GM12878 (cell line): Measurements from ENCODE around the gene PACS2. TPM values are rescaled to one million over a fixed set of nuclear protein-coding genes. Genes with fewer than 3 reads are reported as not detected.

Experiments used
- BCL3 ChIP-seq: IDR thresholded peaks from 2 replicates; pipeline ENCODE4 v1.6.1; 2011; ENCODE audit warnings: borderline replicate concordance, low read depth, mild to moderate bottlenecking, moderate library complexity, low read length; ENCODE audit not compliant: insufficient read depth, poor library complexity, severe bottlenecking
- BCLAF1 ChIP-seq: fragments of 450-650 bp; IDR thresholded peaks from 2 replicates; pipeline ENCODE4 v1.6.1; 2017; ENCODE audit warnings: antibody characterized with exemption, mild to moderate bottlenecking, moderate library complexity
- CBFB ChIP-seq: IDR thresholded peaks from 2 replicates; pipeline ENCODE4 v1.6.1; 2016; ENCODE audit warnings: antibody characterized with exemption, low read depth
- CHD4 ChIP-seq: fragments of 200-600 bp; sonication (generic); IDR thresholded peaks from 2 replicates; pipeline ENCODE4 v1.6.1; 2016; ENCODE audit warnings: mild to moderate bottlenecking
- DPF2 ChIP-seq: fragments of 450-650 bp; IDR thresholded peaks from 2 replicates; pipeline ENCODE4 v1.6.1; 2017; ENCODE audit warnings: mild to moderate bottlenecking
- FOXK2 ChIP-seq: fragments of 450-650 bp; IDR thresholded peaks from 2 replicates; pipeline ENCODE4 v1.6.1; 2017; ENCODE audit warnings: mild to moderate bottlenecking, moderate library complexity
- MLLT1 ChIP-seq: fragments of 450-650 bp; IDR thresholded peaks from 2 replicates; pipeline ENCODE4 v1.6.1; 2016; ENCODE audit warnings: mild to moderate bottlenecking
- NFYA ChIP-seq: IDR thresholded peaks from 2 replicates; pipeline ENCODE4 v1.6.1; 2011; ENCODE audit warnings: low read depth, mild to moderate bottlenecking, low read length, improper control_type of control experiment, borderline replicate concordance
- PML ChIP-seq: IDR thresholded peaks from 2 replicates; pipeline ENCODE4 v1.6.1; 2012; ENCODE audit warnings: low read length, inconsistent platforms
- PRDM15 ChIP-seq: fragments of 450-650 bp; formaldehyde crosslinking; IDR thresholded peaks from 2 replicates; pipeline ENCODE4 v1.4.0; 2020; ENCODE audit warnings: mild to moderate bottlenecking, moderate library complexity
- RBBP5 ChIP-seq: fragments of 200-600 bp; sonication (generic); conservative IDR thresholded peaks from 2 replicates; pipeline ENCODE4 v1.6.1; 2016
- ZBTB11 ChIP-seq: fragments of 450-650 bp; formaldehyde crosslinking; IDR thresholded peaks from 2 replicates; pipeline ENCODE4 v1.5.0; 2022; ENCODE audit warnings: mild to moderate bottlenecking, missing genetic modification characterization
- ZBTB4 ChIP-seq: fragments of 450-650 bp; formaldehyde crosslinking; IDR thresholded peaks from 2 replicates; pipeline ENCODE4 v1.4.0; 2022; ENCODE audit warnings: mild to moderate bottlenecking, moderate library complexity
- polyA plus RNA-seq, 11 experiments: library from polyadenylated mRNA; depleted of rRNA in 4 of 11; unstranded in 6 of 11; stranded (reverse) in 5 of 11; fragments of >200 nt; fragmentation: Nextera tagmentation in 4 of 11; fragmentation: Illumina TruSeq in 1 of 11; extraction: Ambion mirVana in 4 of 11; extraction: Trizol in 1 of 11; gene quantifications; 1 replicate in 1 of 11; 2 replicates in 10 of 11; pipeline versions ENCODE4 v1.2.1 to v1.2.3, GENCODE V29; 2011 to 2016; ENCODE audit warnings: inconsistent platforms in 2 of 11, missing spikeins in 2 of 11, low read depth in 1 of 11
- total RNA-seq, 4 experiments: library from RNA; depleted of rRNA in 3 of 4; stranded (reverse); fragments of >200 nt in 3 of 4; fragmentation: Illumina TruSeq in 1 of 4; extraction: Trizol in 1 of 4; gene quantifications; 2 replicates each; pipeline versions ENCODE4 v1.2.1 to v1.2.3, GENCODE V29; 2013 to 2021

Gene PACS2
- total and polyA plus RNA-seq, 10 of the 15 experiments (the other 5 are each of a cell fraction or from before 2014, with no cell fraction given): 0.21 to 37.3 (median 9.4) TPM

- no peak for TF ChIP-seq ZBTB11 (CRISPR knock-in tag)
- TF ChIP-seq FOXK2: no peak
- no peak for TF ChIP-seq PRDM15 (CRISPR knock-in tag)
- TF ChIP-seq CHD4: no peak
- no peak for TF ChIP-seq BCLAF1
- no peak for TF ChIP-seq PML
- 0 out of 2 replicates have a peak, but pooled peaks have one; percentile 9 for TF ChIP-seq DPF2
- no peak for TF ChIP-seq RBBP5
- TF ChIP-seq CBFB: no peak
- TF ChIP-seq BCL3: no peak
- no peak for TF ChIP-seq ZBTB4
- TF ChIP-seq MLLT1: no peak
- TF ChIP-seq NFYA: no peak
These were observed 20.4 kb upstream of the PACS2 start (continued) for GRCh38 chr14:105294142-105294597.
